DND-41 (cell line): ENCODE measurements around the gene RIOK3.

ENCODE experiments used
- EZH2 ChIP-seq: IDR thresholded peaks from 3 replicates; pipeline ENCODE4 v1.6.1; 2012; ENCODE audit warnings: borderline replicate concordance, low read depth, mild to moderate bottlenecking, moderate library complexity, low read length, inconsistent platforms; ENCODE audit not compliant: severe bottlenecking
- TF ChIP-seq, protein P1 (sequence below): IDR thresholded peaks from 2 replicates; pipeline ENCODE4 v1.5.1; 2012; ENCODE audit warnings: borderline replicate concordance, low read length, moderate library complexity, mild to moderate bottlenecking; ENCODE audit not compliant: poor library complexity, severe bottlenecking; ENCODE audit errors: extremely low read depth

DNA sequence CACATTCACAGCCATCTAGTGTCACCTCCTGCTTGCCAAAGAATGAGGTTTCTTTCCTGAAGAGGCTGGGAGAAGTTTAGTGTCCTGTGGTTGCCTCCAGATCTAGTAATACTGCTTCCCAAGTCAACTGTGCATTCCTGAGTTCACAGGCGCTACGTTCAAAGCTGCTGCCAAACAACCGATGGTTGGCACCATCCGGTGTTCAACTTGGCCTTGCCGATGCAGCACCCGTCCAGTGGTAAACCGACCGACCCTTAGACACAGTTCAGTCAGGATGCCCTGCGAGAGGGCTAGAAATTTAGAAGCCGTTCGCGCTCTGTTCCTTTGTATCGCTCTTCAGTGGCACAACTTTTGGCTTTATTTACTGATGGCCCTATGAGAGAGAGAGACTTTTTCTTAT lies 78.8 kb downstream of the RIOK3 start:
- TF ChIP-seq, protein P1, sequence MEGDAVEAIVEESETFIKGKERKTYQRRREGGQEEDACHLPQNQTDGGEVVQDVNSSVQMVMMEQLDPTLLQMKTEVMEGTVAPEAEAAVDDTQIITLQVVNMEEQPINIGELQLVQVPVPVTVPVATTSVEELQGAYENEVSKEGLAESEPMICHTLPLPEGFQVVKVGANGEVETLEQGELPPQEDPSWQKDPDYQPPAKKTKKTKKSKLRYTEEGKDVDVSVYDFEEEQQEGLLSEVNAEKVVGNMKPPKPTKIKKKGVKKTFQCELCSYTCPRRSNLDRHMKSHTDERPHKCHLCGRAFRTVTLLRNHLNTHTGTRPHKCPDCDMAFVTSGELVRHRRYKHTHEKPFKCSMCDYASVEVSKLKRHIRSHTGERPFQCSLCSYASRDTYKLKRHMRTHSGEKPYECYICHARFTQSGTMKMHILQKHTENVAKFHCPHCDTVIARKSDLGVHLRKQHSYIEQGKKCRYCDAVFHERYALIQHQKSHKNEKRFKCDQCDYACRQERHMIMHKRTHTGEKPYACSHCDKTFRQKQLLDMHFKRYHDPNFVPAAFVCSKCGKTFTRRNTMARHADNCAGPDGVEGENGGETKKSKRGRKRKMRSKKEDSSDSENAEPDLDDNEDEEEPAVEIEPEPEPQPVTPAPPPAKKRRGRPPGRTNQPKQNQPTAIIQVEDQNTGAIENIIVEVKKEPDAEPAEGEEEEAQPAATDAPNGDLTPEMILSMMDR: no peak
- no peak for TF ChIP-seq EZH2
